ENCODE data around the gene KLHL36. TPM values are rescaled to one million over a fixed set of nuclear protein-coding genes. Genes with fewer than 3 reads are reported as not detected.

Gene KLHL36
- total RNA-seq, 1 experiment from 2014 or later: 36.7 TPM

GRCh38 chr16:84657229-84657837 lies 9.0 kb downstream of the KLHL36 start:
- Histone ChIP-seq H4K8ac (replicated peaks; ENCODE audit: insufficient read length, low read depth, low read length) (no peak overlapping the region), H3K23me2 (ENCODE audit: insufficient read length, low read depth, low read length, poor library complexity, severe bottlenecking) (no peaks in the 10 kb centered on the region), H3K9me3 (ENCODE audit: control insufficient read depth, low read depth, low read length) (no peaks in the 10 kb centered on the region), H2BK20ac (ENCODE audit: low read depth, low read length, poor library complexity, severe bottlenecking) (no peak overlapping the region), H3K79me1 (ENCODE audit: insufficient read depth, low read depth, low read length, poor library complexity, severe bottlenecking) (no peaks in the 10 kb centered on the region), H2BK15ac (ENCODE audit: low read depth, low read length) (no peak overlapping the region), H3K9ac (ENCODE audit: extremely low read depth, insufficient read length, low read length) (no peak overlapping the region), H3K4me1 (ENCODE audit: insufficient read depth, low read length) (no peaks in the 10 kb centered on the region), H3K14ac (ENCODE audit: insufficient read depth, low read length) (no peak overlapping the region), H2AK5ac (ENCODE audit: insufficient read length, low read length) (no peak overlapping the region), H2AFZ (ENCODE audit: low read length) (no peak overlapping the region), H4K20me1 (ENCODE audit: control insufficient read depth, insufficient read depth, insufficient read length) (peaks cover 2% of the 10 kb centered on the region), H3K18ac (ENCODE audit: insufficient read length, low read depth, low read length) (no peak overlapping the region), H3K27ac (ENCODE audit: insufficient read length, low read depth, low read length) (no peak overlapping the region), H3K4me2 (ENCODE audit: insufficient read depth, insufficient read length, low read length) (no peak overlapping the region), H3K56ac (ENCODE audit: insufficient read length, low read depth, low read length) (no peak overlapping the region), H2BK5ac (ENCODE audit: insufficient read length, low read length) (no peak overlapping the region), H3T11ph (ENCODE audit: low read length) (no peak overlapping the region), H4K91ac (ENCODE audit: insufficient read length, low read depth, low read length) (no peak overlapping the region), H3K27me3 (ENCODE audit: insufficient read depth, low read length) (no peaks in the 10 kb centered on the region), H2BK12ac (ENCODE audit: insufficient read length, low read depth, low read length) (no peak overlapping the region), H2BK120ac (ENCODE audit: low read depth, low read length, poor library complexity, severe bottlenecking) (no peak overlapping the region), H3K79me2 (ENCODE audit: insufficient read depth, low read length) (no peaks in the 10 kb centered on the region), H3K4ac (ENCODE audit: low read depth, low read length) (no peak overlapping the region), H4K5ac (ENCODE audit: insufficient read length, low read depth, low read length) (no peak overlapping the region), H3K23ac (ENCODE audit: insufficient read length, low read depth, low read length) (no peak overlapping the region)
- Mint-ChIP-seq H3K27ac (no peak overlapping the region), H3K9me3 (no peaks in the 10 kb centered on the region), H3K27me3 (ENCODE audit: low read depth) (no peaks in the 10 kb centered on the region), H3K36me3 (ENCODE audit: insufficient read depth in 1 of 3, low read depth in 3 of 3) (peaks cover 19 to 61% (median 58%) of the 10 kb centered on the region in 3 experiments; a peak in 6 of 7 replicates), H3K4me3 (no peak overlapping the region), H3K4me1 (no peaks in the 10 kb centered on the region)
- DNase-seq: no peak
- no peak for TF ChIP-seq CTCF (conservative IDR thresholded peaks at IDR 0.05)
- WGBS (ENCODE audit: extremely low coverage, insufficient read length, low lambda C conversion rate): no CpG with 5 or more reads among the region's 50 CpGs
